WERI-Rb-1 (cell line): ENCODE results near the gene BZW2.
"Not testable (repeated sequence)": the region's sequence is repeated elsewhere in the genome, so short reads cannot be mapped to it uniquely, and the experiment has no call there.

Source experiments
- DNase-seq: peaks from one replicate; pipeline ENCODE4 v3.0.0-alpha.2; 2020
- H3K27ac ChIP-seq: fragments of 250-450 bp; sonication (Bioruptor Pico); 2 replicates; pipeline ENCODE4 v1.5.1; 2020; ENCODE audit warnings: mild to moderate bottlenecking, moderate library complexity
- H3K27me3 ChIP-seq: fragments of 250-450 bp; sonication (Bioruptor Pico); 2 replicates; pipeline ENCODE4 v1.5.1; 2021; ENCODE audit warnings: mild to moderate bottlenecking, low read depth, moderate library complexity; ENCODE audit not compliant: insufficient read depth, severe bottlenecking
- H3K36me3 ChIP-seq: fragments of 250-450 bp; sonication (Bioruptor Pico); 2 replicates; pipeline ENCODE4 v1.5.1; 2020; ENCODE audit warnings: mild to moderate bottlenecking, moderate library complexity
- H3K4me3 ChIP-seq: 2 replicates; pipeline ENCODE4 v1.5.1; 2011; ENCODE audit warnings: low read depth, mild to moderate bottlenecking, control low read depth, low read length
- H3K9me3 ChIP-seq: fragments of 250-450 bp; sonication (Bioruptor Pico); 2 replicates; pipeline ENCODE4 v1.5.1; 2021; ENCODE audit warnings: mild to moderate bottlenecking, moderate library complexity; ENCODE audit not compliant: severe bottlenecking
- TF ChIP-seq, protein P1 (sequence below): IDR thresholded peaks from 2 replicates; pipeline ENCODE4 v1.5.1; 2011; ENCODE audit warnings: low read depth, mild to moderate bottlenecking, control low read depth, inconsistent platforms, low read length

Gene BZW2

DNA sequence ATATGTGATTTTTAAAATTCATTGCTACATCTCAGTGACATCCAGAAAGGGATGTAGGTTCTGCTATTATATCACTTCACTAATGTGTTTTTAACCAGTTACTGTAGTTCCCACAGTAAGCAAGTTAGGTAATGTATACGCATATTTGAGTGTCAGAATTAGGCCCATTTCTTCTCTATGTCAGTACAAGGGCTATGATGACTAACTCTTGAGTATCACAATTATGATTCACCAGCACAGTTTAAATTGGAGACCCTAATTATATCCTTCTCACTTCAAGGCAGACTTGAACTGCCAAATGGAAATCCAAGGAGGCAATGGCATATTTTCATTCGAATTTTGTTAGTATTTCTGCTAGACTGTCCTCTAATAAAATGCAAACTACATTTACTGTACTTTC is 23.6 kb downstream of the BZW2 start:
- Histone ChIP-seq H3K36me3 (peaks cover 41% of the 10 kb centered on the region), H3K9me3 (no peaks in the 10 kb centered on the region), H3K4me3 (no peak overlapping the region), H3K27ac (no peak overlapping the region), H3K27me3 (no peaks in the 10 kb centered on the region)
- TF ChIP-seq, protein P1, sequence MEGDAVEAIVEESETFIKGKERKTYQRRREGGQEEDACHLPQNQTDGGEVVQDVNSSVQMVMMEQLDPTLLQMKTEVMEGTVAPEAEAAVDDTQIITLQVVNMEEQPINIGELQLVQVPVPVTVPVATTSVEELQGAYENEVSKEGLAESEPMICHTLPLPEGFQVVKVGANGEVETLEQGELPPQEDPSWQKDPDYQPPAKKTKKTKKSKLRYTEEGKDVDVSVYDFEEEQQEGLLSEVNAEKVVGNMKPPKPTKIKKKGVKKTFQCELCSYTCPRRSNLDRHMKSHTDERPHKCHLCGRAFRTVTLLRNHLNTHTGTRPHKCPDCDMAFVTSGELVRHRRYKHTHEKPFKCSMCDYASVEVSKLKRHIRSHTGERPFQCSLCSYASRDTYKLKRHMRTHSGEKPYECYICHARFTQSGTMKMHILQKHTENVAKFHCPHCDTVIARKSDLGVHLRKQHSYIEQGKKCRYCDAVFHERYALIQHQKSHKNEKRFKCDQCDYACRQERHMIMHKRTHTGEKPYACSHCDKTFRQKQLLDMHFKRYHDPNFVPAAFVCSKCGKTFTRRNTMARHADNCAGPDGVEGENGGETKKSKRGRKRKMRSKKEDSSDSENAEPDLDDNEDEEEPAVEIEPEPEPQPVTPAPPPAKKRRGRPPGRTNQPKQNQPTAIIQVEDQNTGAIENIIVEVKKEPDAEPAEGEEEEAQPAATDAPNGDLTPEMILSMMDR: no peak
- no peak for DNase-seq

DNA sequence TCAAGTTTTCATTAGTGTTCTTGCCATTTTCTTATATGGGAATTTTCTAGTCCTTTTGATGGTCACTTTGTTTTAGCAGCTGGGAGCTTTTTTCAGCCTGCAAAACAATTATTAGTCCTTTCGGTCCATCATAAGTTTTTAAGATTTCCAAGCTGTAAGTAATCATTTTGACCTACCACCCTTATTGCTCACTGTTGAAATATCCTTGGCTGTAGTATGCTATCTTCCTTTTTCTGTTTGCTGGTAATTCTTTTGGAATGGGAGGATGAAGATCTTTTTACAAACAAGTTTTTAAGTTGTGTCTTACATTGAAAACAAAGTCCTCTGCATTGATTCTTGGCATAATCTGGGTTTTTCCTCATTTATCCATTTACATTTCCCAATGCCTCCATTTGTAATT is 24.0 kb downstream of the BZW2 start:
- Histone ChIP-seq H3K27ac (no peak overlapping the region), H3K9me3 (no peaks in the 10 kb centered on the region), H3K36me3 (peaks cover 46% of the 10 kb centered on the region), H3K4me3 (no peak overlapping the region), H3K27me3 (no peaks in the 10 kb centered on the region)
- DNase-seq: no peak
- TF ChIP-seq, protein P1: no peak

DNA sequence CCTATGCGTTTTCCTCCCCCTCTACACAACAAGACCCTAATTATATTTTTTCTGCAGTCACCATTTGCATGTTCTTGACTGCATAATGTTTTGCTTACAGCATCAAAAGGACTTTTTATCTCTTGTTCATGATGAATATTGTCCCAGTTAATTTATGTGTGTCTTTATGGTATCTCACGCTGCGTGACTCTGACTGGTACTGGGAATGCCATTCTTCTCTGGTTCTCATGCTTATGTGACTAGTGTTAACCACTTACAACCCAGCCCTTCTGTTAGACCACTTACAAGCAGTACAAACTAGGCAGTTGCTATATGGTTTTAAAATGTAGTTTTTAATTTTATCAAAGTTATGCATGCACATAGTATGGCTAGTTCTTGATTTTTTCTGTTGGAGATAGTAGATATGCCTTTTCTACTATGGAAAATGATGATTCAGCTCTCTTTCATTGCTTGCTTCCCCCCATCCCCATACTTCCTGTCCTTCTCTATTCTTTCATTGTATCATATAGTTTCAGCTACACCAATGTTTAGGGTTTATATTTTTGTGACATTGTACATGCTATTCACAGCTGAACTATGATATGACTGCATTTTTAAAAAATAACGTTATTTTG is 24.9 kb downstream of the BZW2 start:
- Histone ChIP-seq H3K36me3 (peaks cover 49% of the 10 kb centered on the region), H3K9me3 (no peaks in the 10 kb centered on the region), H3K27me3 (no peaks in the 10 kb centered on the region), H3K27ac (no peak overlapping the region), H3K4me3 (no peak overlapping the region)
- no peak for DNase-seq
- TF ChIP-seq, protein P1: no peak

DNA sequence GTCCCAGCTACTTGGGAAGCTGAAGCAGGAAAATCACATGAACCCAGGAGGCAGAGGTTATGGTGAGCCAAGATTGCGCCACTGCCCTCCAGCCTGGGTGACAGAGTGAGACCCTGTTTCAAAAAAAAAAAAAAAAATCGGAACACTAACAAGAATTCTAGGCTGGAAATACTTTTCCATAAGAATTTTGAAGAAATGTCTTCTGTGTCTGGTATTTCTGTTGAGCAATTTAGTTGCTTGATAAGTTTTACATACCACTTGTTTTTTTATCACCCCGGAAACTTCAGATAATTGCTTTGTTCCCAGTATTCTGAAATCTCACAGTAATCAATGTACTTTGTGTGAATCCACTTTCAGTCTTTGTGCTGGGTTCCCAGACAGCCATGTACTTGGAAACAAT is 25.8 kb downstream of the BZW2 start:
- TF ChIP-seq, protein P1: no peak
- Histone ChIP-seq H3K4me3 (no peak overlapping the region), H3K9me3 (no peaks in the 10 kb centered on the region), H3K27me3 (no peaks in the 10 kb centered on the region), H3K27ac (no peak overlapping the region), H3K36me3 (peaks cover 50% of the 10 kb centered on the region)
- DNase-seq: no peak

DNA sequence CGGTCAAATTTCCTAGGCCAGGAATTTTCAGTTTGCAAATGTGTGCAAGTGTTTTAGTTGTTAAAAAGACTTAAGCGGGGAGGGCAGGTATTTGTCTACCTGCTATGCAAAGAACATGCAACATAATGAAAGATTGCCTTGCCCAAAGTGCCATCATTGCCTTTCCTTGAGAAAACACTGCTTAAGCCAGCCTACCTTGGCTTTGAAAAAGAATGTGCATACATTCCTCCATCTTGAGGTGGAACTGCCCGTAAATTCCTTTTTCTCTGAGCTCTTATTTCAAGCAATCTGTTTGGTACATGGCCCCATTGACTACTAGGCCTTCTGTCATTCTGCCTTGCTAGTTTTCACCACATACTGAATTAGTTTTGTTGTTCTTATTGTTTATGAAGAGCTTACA is 29.3 kb downstream of the BZW2 start:
- Histone ChIP-seq H3K4me3 (no peak overlapping the region), H3K36me3 (peaks cover 52% of the 10 kb centered on the region)
- TF ChIP-seq, protein P1: no peak

DNA sequence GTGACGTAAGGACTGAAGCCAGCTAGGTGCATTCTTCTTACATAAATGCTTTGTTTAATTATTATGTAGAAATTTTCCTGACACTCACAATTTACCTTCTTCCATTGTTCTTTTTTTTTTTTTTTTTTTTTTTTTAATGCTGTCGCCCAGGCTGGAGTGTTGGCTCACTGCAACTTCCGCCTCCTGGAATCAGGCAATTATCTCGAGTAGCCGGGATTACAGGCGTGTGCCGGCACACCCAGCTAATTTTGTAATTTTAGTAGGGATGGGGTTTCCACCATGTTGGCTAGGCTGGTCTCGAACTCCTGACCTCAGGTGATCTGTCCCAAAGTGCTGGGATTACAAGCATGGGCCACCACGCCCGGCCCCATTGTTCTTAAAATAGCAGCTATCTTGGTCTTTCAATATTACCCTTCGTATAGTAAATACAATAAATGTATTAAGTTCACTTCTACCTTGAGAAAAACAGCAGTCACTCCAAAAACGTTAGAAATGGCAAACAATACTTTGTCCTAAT is 32.1 kb downstream of the BZW2 start:
- no peak for DNase-seq
- Histone ChIP-seq H3K9me3 (no peaks in the 10 kb centered on the region), H3K27me3 (no peaks in the 10 kb centered on the region), H3K4me3 (no peak overlapping the region), H3K27ac (no peak overlapping the region), H3K36me3 (peaks cover 69% of the 10 kb centered on the region)
- TF ChIP-seq, protein P1: no peak

More for the DNA sequence above, 29.3 kb downstream of the BZW2 start:
- Histone ChIP-seq H3K27ac (no peak overlapping the region), H3K27me3 (no peaks in the 10 kb centered on the region), H3K9me3 (no peaks in the 10 kb centered on the region)
- no peak for DNase-seq

DNA sequence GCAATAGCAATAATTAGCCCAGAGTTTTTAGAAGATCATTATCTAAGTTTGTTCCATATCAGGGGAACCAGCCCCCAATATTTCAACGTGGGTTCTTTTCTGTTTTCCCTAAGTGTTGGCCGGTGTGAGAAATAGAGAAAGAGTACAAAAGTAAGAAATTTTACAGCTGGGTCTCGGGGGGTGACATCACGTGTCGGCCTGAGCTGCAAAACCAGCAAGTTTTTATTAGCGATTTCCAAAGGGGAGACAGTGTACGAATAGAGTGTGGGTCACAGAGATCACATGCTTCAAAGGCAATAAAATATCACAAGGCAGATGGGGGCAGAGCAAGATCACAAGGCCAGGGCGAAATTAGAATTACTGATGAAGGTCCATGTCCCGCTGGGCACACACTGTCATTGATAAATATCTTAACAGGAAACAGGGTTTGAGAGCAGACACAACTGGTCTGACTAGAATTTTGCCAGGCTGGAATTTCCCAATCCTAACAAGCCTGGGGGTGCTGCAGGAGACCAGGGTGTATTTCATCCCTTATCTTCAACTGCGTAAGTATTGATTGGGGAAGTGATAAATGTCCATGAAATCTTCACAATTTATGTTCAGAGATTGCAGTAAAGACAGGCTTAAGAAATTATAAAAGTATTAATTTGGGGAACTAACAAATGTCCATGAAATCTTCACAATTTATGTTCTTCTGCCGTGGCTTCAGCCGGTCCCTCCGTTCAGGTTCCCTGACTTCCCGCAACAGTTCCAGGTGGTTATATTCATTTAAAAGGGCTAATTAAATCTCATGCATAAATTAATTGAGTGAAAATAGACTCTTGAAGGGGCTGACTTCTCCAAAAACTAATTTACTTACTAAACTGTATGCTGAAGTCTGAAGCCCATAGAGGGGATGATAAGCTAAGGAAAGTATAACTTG is 32.9 kb downstream of the BZW2 start:
- peaks cover 71% of the 10 kb centered on the region for H3K36me3 ChIP-seq
- not testable (repeated sequence) for H3K27me3 ChIP-seq, H3K9me3 ChIP-seq, H3K27ac ChIP-seq, DNase-seq, H3K4me3 ChIP-seq
